G401 (cell line): ENCODE data around the gene TLE5. TPM values are rescaled to one million over a fixed set of nuclear protein-coding genes. Genes with fewer than 3 reads are reported as not detected.

ENCODE experiments used
- DNase-seq: peaks from one replicate; pipeline ENCODE4 v3.0.0-alpha.2; 2015; ENCODE audit warnings: low spot score
- in situ Hi-C: cut with HindIII; loops from 2 replicates; pipeline ENCODE4 v1.10.0; 2016; ENCODE audit warnings: low sequenced_read_pairs, mixed read lengths
- total RNA-seq: library from RNA; depleted of rRNA; stranded (reverse); fragments of >200 nt; shearing (Covaris generic); gene quantifications from 2 replicates; pipeline ENCODE4 v1.2.3, GENCODE V29; 2014; rRNA removed

Gene TLE5
- total RNA-seq, result 292 and 378 TPM in 2 replicates

DNA sequence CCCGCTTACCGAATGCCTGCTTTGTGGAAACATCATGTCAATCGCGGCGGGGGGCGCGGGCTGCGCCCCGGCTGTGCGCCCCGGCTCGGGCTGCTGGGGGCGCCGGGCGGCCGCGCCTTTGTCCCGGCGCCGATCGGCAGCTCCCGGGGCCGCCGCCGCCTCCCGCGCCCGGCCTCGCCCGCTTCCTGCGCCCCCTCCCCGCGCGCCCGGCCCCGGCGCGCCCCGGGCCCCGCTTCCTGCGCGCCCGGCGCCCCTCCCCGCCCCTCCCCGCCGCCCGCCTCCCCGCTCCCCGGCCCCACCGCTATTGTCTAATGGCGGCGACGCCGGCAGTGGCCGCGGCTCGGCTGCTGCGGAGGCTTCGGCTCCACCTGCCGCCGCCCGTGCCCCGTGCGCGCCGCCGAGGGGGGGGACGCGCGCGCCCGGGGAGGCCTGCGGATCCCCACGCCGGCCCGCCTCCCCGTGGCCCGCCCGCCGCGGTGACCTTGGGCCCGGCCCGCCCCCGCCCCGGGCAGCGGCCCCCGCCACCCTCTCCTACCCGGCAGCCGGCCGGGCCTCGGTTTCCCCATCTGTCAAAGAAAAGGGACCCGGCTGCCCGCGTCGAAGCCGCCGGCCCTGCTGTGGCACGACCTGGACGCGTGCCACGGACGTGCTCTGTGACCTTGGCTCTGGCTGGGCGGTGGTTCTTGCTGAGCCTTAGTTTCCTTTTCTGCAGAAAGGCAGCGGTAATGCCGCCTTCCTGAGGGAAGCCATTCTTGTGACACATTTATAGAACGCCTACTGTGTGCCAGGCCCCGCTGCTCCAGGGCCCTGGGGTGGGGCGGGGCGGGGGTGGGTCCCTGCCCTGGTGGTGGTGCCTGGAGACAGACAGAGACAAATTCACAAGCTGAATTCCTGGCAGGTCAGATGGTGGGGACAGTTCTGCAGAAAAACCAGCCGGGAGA, at the start of gene TLE5:
Gene TLE5 (minus strand): TSS at position 331 of the 941 bp plus-strand sequence. CDS start 295 bp downstream, at position 36.
- peak; percentile 61 for DNase-seq
- in situ Hi-C loops, result no loop called here

GRCh38 chr19:3111586-3112247, 49.4 kb upstream of the TLE5 start:
- in situ Hi-C loops, result no loop called here

DNA sequence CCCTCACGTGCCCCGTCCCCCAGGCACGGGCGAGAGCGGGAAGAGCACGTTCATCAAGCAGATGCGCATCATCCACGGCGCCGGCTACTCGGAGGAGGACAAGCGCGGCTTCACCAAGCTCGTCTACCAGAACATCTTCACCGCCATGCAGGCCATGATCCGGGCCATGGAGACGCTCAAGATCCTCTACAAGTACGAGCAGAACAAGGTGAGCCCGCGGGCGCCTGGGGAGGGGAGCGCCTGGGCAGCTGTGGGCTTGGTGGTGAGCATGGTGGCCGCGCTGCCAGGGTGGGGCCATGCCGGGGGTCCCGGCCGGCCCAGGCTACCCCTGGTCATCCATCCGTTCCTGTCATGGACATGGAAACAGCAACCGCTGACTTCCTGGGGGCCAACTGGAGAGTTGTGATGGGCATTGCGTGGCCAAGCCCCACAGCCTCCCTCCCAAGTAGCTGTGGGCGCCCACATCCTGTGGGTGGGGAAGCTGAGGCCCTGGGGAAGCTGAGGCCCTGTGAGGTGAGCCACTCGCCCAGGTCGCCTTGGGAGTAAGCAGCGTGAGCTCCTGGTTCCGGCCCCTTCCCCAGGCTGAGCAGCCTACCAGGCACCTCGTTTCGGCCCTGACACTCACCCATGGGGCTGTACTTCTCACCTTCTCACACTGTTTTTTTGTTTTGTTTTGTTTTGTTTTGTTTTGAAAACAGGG, 48.0 kb upstream of the TLE5 start:
- in situ Hi-C loops, result no loop called here
- no peak for DNase-seq

More at GRCh38 chr19:3111586-3112247, 49.4 kb upstream of the TLE5 start:
- no peak for DNase-seq

GRCh38 chr19:3109491-3109890, 47.2 kb upstream of the TLE5 start:
- in situ Hi-C loops, result no loop called here
- DNase-seq, result no peak

DNA sequence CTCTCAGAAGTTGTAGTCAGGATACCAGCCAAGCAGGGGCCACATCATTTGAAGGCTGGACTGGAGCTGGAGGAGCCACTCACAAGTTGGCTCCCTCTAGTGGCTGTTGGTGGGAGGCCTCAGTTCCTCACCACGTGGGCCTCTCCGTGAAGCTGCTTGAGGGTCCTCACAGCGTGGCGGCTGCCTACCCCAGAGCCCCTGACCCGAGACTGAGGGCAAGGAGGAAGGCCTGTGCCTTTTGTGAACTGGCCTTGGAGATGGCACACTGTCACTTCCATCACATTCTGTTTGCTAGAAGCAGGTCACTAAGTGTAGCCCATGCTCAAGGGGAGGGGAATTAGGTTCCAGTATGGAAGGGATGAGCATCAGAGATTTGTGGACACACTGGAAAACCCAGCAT, 46.5 kb upstream of the TLE5 start:
- DNase-seq, result peak; percentile 72
- in situ Hi-C loops, result no loop called here

GRCh38 chr19:3107658-3108057, 45.4 kb upstream of the TLE5 start:
- in situ Hi-C loops, result no loop called here

DNA sequence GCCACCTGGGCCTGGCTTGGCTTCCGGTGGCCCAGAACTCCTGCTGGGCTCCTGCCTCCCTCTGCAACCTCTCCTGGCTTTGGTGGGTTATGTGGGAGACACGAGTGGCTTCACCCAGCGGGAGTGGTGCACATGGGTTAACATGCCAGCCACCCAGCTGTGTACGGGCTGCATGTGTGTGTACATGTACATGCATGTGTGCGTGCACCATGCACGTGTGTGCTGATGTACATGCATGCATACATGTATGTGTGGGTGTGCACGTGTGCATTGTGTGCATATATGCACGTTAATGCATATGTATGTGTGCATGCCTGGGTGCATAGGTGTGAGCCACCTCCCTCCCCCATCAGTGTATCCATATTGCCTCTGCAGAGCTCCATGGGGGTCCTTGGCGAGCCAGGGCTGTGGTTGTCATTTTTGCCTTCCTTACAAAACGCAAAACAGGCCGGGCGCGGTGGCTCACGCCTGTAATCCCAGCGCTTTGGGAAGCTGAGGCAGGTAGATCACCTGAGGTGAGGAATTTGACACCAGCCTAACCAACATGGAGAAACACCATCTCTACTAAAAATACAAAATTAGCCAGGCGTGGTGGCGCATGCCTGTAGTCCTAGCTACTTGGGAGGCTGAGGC, 44.3 kb upstream of the TLE5 start:
- no peak for DNase-seq
- in situ Hi-C loops, result no loop called here

More at GRCh38 chr19:3107658-3108057, 45.4 kb upstream of the TLE5 start:
- no peak for DNase-seq

GRCh38 chr19:3105641-3106508, 43.6 kb upstream of the TLE5 start:
- DNase-seq, result peak; percentile 44
- in situ Hi-C loops, result no loop called here

DNA sequence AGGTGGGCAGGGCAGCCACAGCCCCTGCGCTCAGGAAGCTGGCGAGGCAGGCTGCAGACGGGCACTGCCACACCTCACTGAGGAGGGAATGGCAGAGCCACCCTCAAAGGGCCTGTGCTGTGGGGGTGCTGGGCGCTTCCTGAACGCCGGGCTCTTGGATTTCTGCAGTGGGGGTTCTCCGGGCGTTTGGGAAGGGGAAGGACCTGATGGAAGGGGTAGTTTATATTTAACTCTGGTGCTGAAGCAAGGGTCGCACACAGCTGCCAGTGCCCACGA, 42.4 kb upstream of the TLE5 start:
- in situ Hi-C loops, result no loop called here
- no peak for DNase-seq

GRCh38 chr19:3102239-3103140, 40.2 kb upstream of the TLE5 start:
- DNase-seq, result no peak
- in situ Hi-C loops, result no loop called here

DNA sequence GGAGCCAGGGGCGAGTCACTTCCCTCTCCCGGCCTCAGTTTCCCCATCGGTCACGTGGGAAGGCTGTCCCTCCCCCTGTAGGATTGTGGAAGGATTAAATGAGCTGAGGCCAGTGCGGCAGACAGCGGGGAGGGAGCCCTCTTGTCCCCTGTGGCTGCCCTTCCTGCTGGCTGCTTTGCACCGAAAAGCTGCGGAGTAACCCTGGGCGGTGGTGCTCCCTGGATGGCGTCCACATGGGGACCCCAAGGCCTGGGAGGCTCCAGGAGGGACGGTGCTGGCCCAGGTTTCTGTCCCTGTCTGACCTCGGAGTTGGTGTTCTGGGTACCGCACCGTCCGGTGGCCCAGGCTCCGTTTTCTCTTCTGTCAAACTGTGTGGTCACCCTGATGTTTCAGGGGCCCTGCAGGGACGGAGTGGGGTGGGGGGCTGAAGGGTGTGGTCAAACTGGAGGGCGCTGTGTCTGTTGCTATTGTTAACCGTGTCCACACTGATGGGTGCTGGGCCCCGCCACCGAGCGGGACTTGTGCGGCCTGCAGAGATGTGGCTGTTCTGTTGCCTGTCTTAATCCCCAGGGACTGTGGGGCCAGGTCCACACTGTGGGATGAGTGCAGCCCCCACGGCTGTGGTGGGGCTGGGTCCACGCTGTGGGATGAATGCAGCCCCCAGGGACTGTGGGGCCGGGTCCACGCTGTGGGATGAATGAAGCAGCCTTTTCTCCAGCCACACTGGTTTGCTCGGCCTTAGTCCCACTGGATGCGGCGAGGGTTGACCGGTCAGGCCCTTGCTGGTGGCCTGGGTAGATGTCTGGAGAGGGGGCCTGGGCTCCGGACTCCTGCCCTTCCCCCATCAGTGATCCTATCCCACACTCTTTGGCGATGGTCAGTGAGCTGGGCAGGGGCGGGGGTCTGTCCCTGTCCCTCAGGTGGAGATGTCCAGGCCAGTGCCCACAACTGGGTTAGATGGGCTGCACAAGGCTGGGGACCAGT, 38.7 kb upstream of the TLE5 start:
- DNase-seq, result no peak
- in situ Hi-C loops, result no loop called here

GRCh38 chr19:3100331-3100730, 38.0 kb upstream of the TLE5 start:
- DNase-seq, result peak; percentile 66
- in situ Hi-C loops, result no loop called here

- in situ Hi-C loops, result no loop called here
- DNase-seq, result peak; percentile 26
These were observed 37.3 kb upstream of the TLE5 start for GRCh38 chr19:3099347-3100145.

GRCh38 chr19:3098515-3099346, 36.4 kb upstream of the TLE5 start:
- peak; percentile 33 for DNase-seq

DNA sequence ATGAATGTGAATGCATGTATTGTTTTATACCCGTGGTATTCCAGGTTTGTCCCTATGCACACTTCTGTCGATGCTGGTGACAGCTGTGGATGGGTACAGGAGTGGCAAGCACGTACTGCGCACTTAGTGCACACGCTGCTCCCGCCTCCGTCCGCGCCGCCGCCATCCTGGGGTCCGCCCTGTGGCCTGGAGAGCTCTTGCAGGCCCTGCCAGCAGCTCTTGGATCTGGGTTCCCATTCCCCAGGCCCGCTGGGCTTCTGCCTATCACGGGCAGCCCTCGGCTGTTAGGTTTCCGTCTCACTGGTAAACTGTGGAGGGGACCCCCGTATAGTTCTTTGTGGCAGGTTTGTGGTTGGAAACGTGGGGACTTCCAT, 35.8 kb upstream of the TLE5 start:
- in situ Hi-C loops, result no loop called here
- DNase-seq, result peak; percentile 53

More at GRCh38 chr19:3098515-3099346, 36.4 kb upstream of the TLE5 start:
- in situ Hi-C loops, result no loop called here
